ENCODE results near the gene ABHD2.

The ABHD2 gene

DNA sequence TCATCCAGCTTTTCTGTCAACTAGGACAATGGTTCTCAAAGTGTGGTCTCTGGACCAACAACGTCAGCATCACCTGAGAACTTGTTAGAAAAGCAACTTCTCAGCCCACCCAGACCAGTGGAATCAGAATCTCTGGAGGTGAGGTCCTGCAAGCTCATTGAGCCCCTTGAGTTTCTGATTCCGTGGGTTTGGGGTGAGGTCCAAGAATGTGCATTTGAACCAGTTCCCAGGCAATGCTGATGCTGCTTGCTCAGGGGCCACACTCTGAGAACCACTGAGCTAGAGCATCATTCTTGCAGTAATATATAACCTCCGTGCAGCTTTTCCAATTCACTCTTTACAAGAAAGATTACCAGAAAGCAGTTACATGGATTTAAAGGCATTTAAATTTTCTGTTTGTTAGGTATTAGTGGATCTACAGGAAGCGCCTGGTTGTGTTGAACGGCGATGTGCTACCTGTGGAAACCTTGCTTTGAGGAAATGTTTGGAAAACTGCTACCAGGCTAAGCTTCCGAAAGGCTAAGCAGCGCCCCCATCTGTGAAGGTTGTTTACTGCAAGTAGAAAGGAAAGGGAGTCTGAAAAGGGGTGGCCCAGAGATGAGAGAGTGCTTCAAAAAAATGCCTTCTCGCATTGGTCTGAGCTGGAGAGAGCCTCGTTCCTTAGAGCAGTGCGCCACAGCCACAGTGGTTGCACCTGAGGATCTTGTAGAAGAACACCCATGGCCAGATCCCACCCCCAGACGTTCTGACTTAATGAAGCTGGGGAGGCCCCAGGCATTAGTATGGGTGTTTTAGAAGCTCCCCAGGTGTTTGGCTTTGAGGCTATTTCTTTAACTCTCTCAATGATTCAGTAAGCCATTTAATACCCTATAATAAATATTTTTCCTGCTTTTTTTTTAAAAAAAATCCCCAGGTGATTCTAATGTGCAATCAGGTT, 83.1 kb downstream of the ABHD2 start:
- no peak for DNase-seq

DNA sequence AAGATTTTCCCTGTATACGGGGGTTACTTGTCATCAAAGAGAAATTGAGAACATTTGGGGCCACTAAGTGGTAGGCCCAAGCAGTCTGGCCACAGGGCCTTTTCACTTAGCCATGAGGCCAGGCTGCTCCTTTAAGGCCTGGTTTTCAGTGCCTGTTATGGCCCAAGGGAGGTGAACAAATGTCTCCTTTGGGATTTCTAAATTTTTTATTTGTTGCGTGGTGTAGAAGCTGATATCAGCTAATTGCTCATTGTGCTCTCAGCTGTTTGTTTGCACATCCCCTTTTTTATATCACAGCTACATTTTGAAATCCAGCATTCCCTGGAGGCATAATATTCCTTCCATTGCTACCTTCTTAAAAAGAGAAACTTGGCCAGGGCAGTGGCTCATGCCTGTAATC, 84.7 kb downstream of the ABHD2 start:
- DNase-seq, result no peak

- DNase-seq, result no peak
Observed at GRCh38 chr15:89174476-89174875, 86.2 kb downstream of the ABHD2 start.

DNA sequence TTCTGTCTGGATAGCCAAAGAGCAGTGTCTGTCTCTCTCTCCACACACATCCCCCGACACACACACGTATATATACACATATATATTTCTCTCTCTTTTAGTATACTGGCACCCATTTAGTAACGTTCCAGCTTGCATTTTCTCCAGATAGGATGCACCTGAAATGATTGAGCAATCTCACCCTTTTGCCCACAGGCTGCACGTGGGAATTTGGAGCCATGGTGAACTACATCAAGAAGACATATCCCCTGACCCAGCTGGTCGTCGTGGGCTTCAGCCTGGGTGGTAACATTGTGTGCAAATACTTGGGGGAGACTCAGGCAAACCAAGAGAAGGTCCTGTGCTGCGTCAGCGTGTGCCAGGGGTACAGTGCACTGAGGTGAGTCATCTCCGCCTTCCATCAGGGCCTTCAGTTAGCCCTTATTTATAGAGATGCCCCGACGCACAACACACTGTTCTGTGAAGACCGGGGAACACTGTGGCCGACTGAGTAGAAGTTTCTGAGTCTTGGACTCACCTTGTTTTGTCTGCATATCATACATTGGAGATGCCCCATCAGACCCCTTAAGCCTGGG, 87.4 kb downstream of the ABHD2 start:
- no peak for DNase-seq

GRCh38 chr15:89177116-89177515, 88.9 kb downstream of the ABHD2 start:
- DNase-seq, result no peak

- DNase-seq, result no peak
Observed at GRCh38 chr15:89177633-89178306, 89.5 kb downstream of the ABHD2 start.

DNA sequence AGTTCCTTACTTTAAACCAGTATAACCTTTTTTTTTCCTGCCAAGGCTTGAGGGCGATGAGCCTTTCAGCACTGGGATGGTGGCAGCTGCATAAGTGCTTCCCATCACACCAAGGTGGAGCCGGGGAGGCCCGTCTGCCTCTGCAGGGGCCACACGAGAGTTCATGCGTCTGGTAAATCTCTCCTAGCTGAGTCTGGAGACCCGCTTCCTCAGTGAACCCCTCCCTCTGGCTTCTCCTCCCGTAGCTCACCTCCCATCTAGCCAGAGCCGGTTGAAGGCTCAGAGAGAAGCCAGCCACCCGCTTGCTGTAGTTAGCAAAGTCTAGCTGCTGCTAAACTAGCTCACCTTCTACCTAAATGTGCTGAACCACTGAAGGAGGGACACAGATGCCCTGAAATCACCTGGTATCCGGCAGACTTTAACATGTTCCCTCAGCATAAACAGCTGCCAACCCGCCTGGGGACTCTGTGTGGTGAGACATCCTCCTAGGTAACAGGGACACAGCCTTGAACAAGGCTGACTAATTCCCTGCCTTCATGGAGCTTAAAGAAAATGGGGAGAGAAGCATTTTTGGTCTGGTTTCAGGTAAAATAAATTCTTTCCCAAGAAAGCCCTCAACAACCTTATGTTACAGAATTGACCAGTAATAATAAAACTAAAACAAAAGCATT, 90.2 kb downstream of the ABHD2 start:
- DNase-seq, result no peak

- DNase-seq, result no peak
Observed at GRCh38 chr15:89179966-89180875, 92.0 kb downstream of the ABHD2 start.

DNA sequence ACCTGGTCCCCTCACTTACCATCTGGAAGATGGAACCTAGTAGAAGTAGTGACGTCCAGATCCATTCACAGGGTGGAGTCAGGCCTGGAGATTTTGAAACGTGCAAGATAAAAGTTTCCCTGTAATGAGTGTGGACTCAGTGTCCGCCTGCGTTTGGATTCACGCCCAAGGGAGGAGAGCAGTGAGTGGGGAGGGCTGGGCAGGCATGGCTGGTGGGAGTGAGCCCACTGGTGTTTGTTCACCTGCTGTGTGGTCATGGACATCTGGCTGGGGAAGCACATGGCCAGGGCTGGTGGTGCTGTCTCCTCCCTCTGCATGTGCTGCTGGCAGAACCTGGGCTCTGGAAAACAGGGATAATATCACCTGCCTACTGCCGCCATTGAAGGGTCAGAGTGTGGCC, 96.1 kb downstream of the ABHD2 start:
- DNase-seq, result no peak

- DNase-seq, result no peak
Observed at GRCh38 chr15:89184886-89185526, 96.8 kb downstream of the ABHD2 start.

- DNase-seq, result no peak
Observed at GRCh38 chr15:89186803-89187202, 98.5 kb downstream of the ABHD2 start.

DNA sequence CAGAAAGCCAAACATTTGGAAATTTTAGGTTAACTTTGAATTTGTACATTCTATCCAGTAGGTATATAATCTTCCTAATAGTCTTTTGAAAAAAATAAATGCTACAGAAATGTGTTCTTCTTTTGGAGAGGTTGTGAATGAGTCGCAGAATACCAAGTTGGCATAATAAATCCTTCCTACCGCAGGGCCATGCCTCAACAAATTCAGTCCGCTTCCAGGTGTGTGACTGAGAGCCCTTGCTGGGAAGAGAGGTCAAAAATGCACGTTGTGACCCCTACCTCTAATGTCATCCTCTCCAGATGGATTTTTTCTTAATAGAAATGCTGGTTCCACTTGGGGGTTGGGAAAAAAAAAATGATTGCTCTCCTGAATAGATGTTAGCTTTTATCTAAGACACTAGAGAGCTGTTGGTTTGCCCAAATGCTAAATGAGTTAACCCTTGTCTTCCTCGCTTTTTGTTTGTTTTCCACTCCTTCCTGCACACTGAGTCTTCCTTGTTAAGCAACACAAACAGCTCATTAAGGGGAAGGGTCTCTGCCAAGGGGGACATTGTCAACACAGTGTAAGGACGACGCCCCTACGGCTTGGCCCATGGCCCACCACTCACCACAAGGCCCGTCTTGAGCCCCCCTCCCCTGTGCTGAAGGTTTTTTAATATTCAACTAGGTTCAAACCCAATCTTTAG, 99.2 kb downstream of the ABHD2 start:
- no peak for DNase-seq

- no peak for DNase-seq
Observed at GRCh38 chr15:89187986-89188514, 99.8 kb downstream of the ABHD2 start.

DNA sequence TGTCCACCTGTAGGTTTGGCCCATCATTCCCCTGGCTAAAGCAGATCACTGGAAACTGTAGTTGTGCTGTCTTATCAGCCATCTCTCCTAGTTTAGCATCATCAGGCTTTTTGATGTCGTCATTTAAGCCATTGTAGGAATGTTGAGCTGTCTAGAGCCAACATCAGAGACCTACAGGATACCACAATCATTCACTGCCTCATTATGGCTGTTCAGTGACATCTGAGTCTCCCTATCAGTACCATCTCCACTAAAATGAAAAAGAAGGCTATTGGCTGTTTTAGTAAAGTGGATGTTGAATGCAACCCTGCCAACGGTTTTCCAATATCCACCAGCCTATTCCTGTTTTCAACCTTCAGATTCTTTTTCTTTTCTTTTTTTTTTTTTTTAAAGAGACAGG, 103.9 kb downstream of the ABHD2 start:
- DNase-seq, result no peak

- no peak for DNase-seq
Observed at GRCh38 chr15:89192766-89193165, 104.5 kb downstream of the ABHD2 start.

GRCh38 chr15:89194608-89195007, 106.4 kb downstream of the ABHD2 start:
- no peak for DNase-seq

- no peak for DNase-seq
Observed at GRCh38 chr15:89195836-89196235, 107.6 kb downstream of the ABHD2 start.

- DNase-seq, result no peak
Observed at GRCh38 chr15:89196241-89196640, 108.0 kb downstream of the ABHD2 start.

DNA sequence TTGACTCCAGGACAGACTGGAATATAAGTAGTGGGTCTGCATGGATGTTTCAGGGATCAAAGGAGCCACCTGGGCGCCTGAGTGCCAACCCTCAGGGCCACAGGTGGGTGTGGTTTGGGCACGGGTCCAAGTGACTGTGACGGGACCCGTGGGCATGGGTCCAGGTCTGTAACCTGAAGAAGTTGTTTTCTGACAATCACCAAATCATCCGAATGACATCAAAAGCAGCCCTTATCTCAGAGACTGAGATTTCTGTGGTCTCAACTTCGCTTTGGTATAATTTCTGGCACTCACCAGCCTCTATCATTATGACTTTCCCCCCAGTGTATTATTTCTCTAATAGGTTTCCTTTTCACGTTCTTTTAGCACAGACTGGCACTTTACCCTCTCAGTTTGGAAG, 108.7 kb downstream of the ABHD2 start:
- DNase-seq, result no peak

- DNase-seq, result no peak
Observed at GRCh38 chr15:89197503-89197971, 109.3 kb downstream of the ABHD2 start.

DNA sequence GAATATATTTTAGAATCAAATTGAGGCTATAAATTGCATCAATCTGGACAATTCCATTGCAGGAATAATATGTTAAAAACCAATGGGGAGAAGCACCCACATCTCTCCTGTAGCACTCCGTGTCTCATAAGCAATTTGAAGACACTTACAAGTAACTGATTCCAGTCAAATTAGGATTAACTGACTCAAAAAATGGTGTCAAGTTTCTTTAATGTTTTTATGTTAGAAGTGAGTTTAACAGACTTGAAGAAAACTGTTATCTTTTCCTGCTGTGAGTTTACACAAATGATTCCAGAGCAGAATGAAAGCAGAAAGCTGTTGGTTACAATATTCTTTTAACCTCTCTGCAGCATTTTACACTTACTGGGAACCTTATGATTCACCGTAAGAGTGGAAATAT, 109.9 kb downstream of the ABHD2 start:
- DNase-seq, result no peak

Measured in NCI-H524 treated with DMSO at 0.1 percent for 48 hours (cell line).